Neutrophil (primary cell): Measurements from ENCODE around the gene IGFL1.
"Not testable (repeated sequence)": the region's sequence is repeated elsewhere in the genome, so short reads cannot be mapped to it uniquely, and the experiment has no call there.

ENCODE experiments used
- H3K27ac ChIP-seq: fragments of 200-600 bp; sonication (generic); 2 replicates; pipeline ENCODE4 v1.5.1; 2016; ENCODE audit warnings: mild to moderate bottlenecking, moderate library complexity
- H3K27me3 ChIP-seq: fragments of 200-600 bp; sonication (generic); 2 replicates; pipeline ENCODE4 v1.6.0; 2016; ENCODE audit warnings: mild to moderate bottlenecking
- H3K36me3 ChIP-seq: fragments of 200-600 bp; sonication (generic); 2 replicates; pipeline ENCODE4 v1.5.1; 2017
- H3K4me1 ChIP-seq, 2 experiments: fragments of 200-600 bp in 1 of 2; sonication (generic) in 1 of 2; 1 replicate in 1 of 2; 2 replicates in 1 of 2; pipeline versions ENCODE4 v1.5.1 to v1.6.1; 2013 to 2016; ENCODE audit warnings: low read depth in 1 of 2, low read length in 1 of 2, mild to moderate bottlenecking in 1 of 2, moderate library complexity in 1 of 2; ENCODE audit not compliant: control insufficient read depth in 1 of 2, insufficient read depth in 1 of 2
- H3K4me3 ChIP-seq, 2 experiments: fragments of 200-600 bp in 1 of 2; sonication (generic) in 1 of 2; 1 replicate in 1 of 2; 2 replicates in 1 of 2; pipeline ENCODE4 v1.5.1; 2013 to 2016; ENCODE audit warnings: low read depth in 1 of 2, low read length in 1 of 2, mild to moderate bottlenecking in 1 of 2, moderate library complexity in 1 of 2
- H3K9me3 ChIP-seq: fragments of 200-600 bp; sonication (generic); 2 replicates; pipeline ENCODE4 v1.5.1; 2016
- CTCF ChIP-seq: fragments of 200-600 bp; sonication (generic); IDR thresholded peaks from 2 replicates; pipeline ENCODE4 v1.5.1; 2016; ENCODE audit warnings: antibody characterized with exemption

IGFL1 gene

GRCh38 chr19:46265217-46265828 is 35.8 kb downstream of the IGFL1 start:
- H3K27me3 ChIP-seq = peaks cover 87% of the 10 kb centered on the region
- H3K4me3 ChIP-seq = no peak overlapping the region
- no peaks in the 10 kb centered on the region for H3K9me3 ChIP-seq
- H3K36me3 ChIP-seq = no peaks in the 10 kb centered on the region
- peak; percentile 75 for TF ChIP-seq CTCF
- H3K4me1 ChIP-seq = no peaks in the 10 kb centered on the region
- H3K27ac ChIP-seq = no peak overlapping the region

- Histone ChIP-seq H3K36me3 (no peaks in the 10 kb centered on the region), H3K4me1 (no peaks in the 10 kb centered on the region), H3K27me3 (peaks cover 86% of the 10 kb centered on the region), H3K27ac (no peak overlapping the region), H3K4me3 (no peak overlapping the region), H3K9me3 (no peaks in the 10 kb centered on the region)
- TF ChIP-seq CTCF = no peak
These were observed 39.6 kb downstream of the IGFL1 start for GRCh38 chr19:46269101-46269500.

GRCh38 chr19:46270521-46271256 is 41.1 kb downstream of the IGFL1 start:
- Histone ChIP-seq H3K27me3 (peaks cover 78% of the 10 kb centered on the region), H3K4me1 (no peaks in the 10 kb centered on the region), H3K36me3 (no peaks in the 10 kb centered on the region), H3K9me3 (no peaks in the 10 kb centered on the region), H3K4me3 (no peak overlapping the region), H3K27ac (no peak overlapping the region)
- no peak for TF ChIP-seq CTCF

GRCh38 chr19:46271481-46272197 is 42.1 kb downstream of the IGFL1 start:
- no peaks in the 10 kb centered on the region for H3K9me3 ChIP-seq
- H3K27me3 ChIP-seq = peaks cover 73% of the 10 kb centered on the region
- no peaks in the 10 kb centered on the region for H3K36me3 ChIP-seq
- no peak overlapping the region for H3K27ac ChIP-seq
- H3K4me1 ChIP-seq = no peaks in the 10 kb centered on the region
- H3K4me3 ChIP-seq = no peak overlapping the region
- TF ChIP-seq CTCF = no peak

GRCh38 chr19:46273931-46274330 is 44.4 kb downstream of the IGFL1 start:
- not testable (repeated sequence) for H3K27ac ChIP-seq, H3K4me3 ChIP-seq, H3K4me1 ChIP-seq, H3K36me3 ChIP-seq, H3K9me3 ChIP-seq
- H3K27me3 ChIP-seq = peaks cover 63% of the 10 kb centered on the region

GRCh38 chr19:46279177-46279576 is 49.6 kb downstream of the IGFL1 start:
- TF ChIP-seq CTCF = no peak
- H3K27ac ChIP-seq = no peak overlapping the region

More at GRCh38 chr19:46279177-46279576, 49.6 kb downstream of the IGFL1 start:
- no peaks in the 10 kb centered on the region for H3K9me3 ChIP-seq
- no peaks in the 10 kb centered on the region for H3K36me3 ChIP-seq
- no peak overlapping the region for H3K4me3 ChIP-seq
- peaks cover 20% of the 10 kb centered on the region for H3K27me3 ChIP-seq
- no peaks in the 10 kb centered on the region for H3K4me1 ChIP-seq
